Measurements from ENCODE around the gene CKS1B. TPM values are rescaled to one million over a fixed set of nuclear protein-coding genes. Genes with fewer than 3 reads are reported as not detected.

Gene CKS1B
- total and polyA plus RNA-seq, 9 of the 15 experiments (the other 6 are each of a cell fraction or from before 2014, with no cell fraction given), result 215 to 1,103 (median 460) TPM

DNA sequence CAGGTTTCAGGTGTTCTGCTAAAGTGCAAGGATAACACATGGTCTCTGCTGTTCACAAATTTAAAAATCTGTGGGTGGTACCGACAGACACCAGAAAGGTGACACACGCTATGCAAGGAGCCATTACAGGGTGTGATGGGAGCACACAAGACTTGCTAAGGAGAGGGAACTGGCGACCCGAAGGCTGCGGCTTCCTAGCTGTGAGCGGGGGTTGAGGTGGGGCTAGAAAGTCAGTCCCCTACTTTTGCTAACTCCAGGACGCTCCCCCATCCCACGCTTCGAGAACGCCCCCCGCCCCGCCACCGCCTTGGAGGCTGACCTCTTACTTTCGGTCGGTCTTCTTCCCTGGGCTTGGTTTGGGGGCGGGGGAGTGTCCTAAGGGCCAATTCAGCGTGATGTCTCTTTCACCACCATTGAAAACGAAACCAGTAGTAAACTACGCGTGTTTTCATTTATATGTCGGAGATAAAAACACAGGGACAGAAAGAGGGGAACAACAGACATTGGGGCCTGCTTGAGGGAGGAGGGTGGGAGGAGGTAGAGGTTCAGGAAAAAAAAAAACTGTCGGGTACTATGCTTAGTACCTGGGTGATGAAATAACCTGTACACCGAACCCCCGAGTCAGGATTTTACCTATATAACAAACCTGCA lies 1.1 kb downstream of the CKS1B start (continued):
- TF ChIP-seq ZNF778 (CRISPR knock-in tag; IDR thresholded peaks at IDR 0.05) (no peak), MCM7 (IDR thresholded peaks at IDR 0.05) (no peak), POLR3G (IDR thresholded peaks at IDR 0.05; ENCODE audit: extremely low read depth, insufficient read length, insufficient replicate concordance) (no peak), KDM2B (CRISPR knock-in tag; IDR thresholded peaks at IDR 0.05) (no peak), MEF2A (IDR thresholded peaks at IDR 0.05; ENCODE audit: control insufficient read depth, low read depth, low read length) (no peak), CREB1 (IDR thresholded peaks at IDR 0.05) (no peak), CREB1 (CRISPR knock-in tag; IDR thresholded peaks at IDR 0.05) (no peak), CBX2 (IDR thresholded peaks at IDR 0.05; ENCODE audit: insufficient read depth, low read length, poor library complexity, severe bottlenecking) (no peak), FOXM1 (IDR thresholded peaks at IDR 0.05; ENCODE audit: low read depth) (no peak), FOXM1 (CRISPR knock-in tag; IDR thresholded peaks at IDR 0.05; ENCODE audit: low read depth) (no peak), NCOR1 (IDR thresholded peaks at IDR 0.05) (no peak), ELF1 (tag; IDR thresholded peaks at IDR 0.05) (no peak), MBD2 (IDR thresholded peaks at IDR 0.05; ENCODE audit: borderline replicate concordance, low read depth) (no peak), HDAC1 (IDR thresholded peaks at IDR 0.05) (0 out of 4 replicates have a peak, but pooled peaks of 1 of the 2 experiments have one; percentile 16), CEBPB (tag; IDR thresholded peaks at IDR 0.05) (peak; percentile 36; the same call in 1 of the 2 replicates), ZNF212 (CRISPR knock-in tag; IDR thresholded peaks at IDR 0.05) (no peak)
- TF ChIP-seq, protein P1, sequence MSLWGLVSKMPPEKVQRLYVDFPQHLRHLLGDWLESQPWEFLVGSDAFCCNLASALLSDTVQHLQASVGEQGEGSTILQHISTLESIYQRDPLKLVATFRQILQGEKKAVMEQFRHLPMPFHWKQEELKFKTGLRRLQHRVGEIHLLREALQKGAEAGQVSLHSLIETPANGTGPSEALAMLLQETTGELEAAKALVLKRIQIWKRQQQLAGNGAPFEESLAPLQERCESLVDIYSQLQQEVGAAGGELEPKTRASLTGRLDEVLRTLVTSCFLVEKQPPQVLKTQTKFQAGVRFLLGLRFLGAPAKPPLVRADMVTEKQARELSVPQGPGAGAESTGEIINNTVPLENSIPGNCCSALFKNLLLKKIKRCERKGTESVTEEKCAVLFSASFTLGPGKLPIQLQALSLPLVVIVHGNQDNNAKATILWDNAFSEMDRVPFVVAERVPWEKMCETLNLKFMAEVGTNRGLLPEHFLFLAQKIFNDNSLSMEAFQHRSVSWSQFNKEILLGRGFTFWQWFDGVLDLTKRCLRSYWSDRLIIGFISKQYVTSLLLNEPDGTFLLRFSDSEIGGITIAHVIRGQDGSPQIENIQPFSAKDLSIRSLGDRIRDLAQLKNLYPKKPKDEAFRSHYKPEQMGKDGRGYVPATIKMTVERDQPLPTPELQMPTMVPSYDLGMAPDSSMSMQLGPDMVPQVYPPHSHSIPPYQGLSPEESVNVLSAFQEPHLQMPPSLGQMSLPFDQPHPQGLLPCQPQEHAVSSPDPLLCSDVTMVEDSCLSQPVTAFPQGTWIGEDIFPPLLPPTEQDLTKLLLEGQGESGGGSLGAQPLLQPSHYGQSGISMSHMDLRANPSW (CRISPR knock-in tag; IDR thresholded peaks at IDR 0.05), result no peak
- TF ChIP-seq, protein P2, sequence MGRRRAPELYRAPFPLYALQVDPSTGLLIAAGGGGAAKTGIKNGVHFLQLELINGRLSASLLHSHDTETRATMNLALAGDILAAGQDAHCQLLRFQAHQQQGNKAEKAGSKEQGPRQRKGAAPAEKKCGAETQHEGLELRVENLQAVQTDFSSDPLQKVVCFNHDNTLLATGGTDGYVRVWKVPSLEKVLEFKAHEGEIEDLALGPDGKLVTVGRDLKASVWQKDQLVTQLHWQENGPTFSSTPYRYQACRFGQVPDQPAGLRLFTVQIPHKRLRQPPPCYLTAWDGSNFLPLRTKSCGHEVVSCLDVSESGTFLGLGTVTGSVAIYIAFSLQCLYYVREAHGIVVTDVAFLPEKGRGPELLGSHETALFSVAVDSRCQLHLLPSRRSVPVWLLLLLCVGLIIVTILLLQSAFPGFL (CRISPR knock-in tag; IDR thresholded peaks at IDR 0.05), result no peak
- TF ChIP-seq, protein P3, sequence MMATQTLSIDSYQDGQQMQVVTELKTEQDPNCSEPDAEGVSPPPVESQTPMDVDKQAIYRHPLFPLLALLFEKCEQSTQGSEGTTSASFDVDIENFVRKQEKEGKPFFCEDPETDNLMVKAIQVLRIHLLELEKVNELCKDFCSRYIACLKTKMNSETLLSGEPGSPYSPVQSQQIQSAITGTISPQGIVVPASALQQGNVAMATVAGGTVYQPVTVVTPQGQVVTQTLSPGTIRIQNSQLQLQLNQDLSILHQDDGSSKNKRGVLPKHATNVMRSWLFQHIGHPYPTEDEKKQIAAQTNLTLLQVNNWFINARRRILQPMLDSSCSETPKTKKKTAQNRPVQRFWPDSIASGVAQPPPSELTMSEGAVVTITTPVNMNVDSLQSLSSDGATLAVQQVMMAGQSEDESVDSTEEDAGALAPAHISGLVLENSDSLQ (IDR thresholded peaks at IDR 0.05), result no peak
- TF ChIP-seq, protein P4, sequence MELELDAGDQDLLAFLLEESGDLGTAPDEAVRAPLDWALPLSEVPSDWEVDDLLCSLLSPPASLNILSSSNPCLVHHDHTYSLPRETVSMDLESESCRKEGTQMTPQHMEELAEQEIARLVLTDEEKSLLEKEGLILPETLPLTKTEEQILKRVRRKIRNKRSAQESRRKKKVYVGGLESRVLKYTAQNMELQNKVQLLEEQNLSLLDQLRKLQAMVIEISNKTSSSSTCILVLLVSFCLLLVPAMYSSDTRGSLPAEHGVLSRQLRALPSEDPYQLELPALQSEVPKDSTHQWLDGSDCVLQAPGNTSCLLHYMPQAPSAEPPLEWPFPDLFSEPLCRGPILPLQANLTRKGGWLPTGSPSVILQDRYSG (tag; conservative IDR thresholded peaks at IDR 0.05; ENCODE audit: low read depth), result no peak
- TF ChIP-seq, protein P5, sequence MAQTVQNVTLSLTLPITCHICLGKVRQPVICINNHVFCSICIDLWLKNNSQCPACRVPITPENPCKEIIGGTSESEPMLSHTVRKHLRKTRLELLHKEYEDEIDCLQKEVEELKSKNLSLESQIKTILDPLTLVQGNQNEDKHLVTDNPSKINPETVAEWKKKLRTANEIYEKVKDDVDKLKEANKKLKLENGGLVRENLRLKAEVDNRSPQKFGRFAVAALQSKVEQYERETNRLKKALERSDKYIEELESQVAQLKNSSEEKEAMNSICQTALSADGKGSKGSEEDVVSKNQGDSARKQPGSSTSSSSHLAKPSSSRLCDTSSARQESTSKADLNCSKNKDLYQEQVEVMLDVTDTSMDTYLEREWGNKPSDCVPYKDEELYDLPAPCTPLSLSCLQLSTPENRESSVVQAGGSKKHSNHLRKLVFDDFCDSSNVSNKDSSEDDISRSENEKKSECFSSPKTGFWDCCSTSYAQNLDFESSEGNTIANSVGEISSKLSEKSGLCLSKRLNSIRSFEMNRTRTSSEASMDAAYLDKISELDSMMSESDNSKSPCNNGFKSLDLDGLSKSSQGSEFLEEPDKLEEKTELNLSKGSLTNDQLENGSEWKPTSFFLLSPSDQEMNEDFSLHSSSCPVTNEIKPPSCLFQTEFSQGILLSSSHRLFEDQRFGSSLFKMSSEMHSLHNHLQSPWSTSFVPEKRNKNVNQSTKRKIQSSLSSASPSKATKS (CRISPR knock-in tag; IDR thresholded peaks at IDR 0.05), result no peak
